T1000 (cell line): ENCODE measurements around the gene NDUFA13.

ENCODE experiments used
- DNase-seq: peaks from one replicate; lab custom pipeline; 2025; ENCODE audit warnings: mixed read lengths; lab: John Stamatoyannopoulos, UW

Gene NDUFA13

DNA sequence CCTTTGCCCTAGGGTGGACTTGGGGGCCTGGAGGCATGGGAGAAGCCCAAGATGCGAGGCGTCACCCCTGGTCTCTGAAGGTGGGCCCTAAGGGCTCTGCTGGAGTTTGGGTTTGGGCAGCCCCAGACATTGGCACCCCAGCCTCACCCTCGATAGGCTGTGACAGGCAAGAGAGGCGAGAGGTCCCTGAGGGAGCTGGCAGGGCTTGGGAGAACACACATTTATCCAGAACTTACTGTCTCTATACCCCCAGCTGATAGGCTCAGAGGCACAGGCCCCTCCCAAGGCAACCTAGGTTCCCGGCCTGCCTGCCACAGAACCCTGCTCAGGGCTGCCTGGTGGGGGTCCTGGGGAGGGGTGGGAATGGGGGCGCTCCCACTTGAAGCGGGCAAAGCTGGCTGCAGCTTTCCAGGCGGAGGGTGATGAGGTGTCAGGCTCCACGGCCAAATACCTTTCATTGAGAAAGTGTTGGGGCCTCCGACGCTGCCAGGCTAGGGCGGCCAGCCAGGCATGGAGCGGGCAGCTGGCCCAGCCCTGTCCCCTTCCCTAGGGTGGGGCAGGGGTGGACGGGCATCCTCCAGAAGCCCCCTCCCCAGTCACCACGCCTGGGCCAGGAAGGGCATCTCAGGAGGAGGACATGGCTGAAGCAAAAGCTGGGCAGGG, 31.8 kb downstream of the NDUFA13 start:
- no peak for DNase-seq

DNA sequence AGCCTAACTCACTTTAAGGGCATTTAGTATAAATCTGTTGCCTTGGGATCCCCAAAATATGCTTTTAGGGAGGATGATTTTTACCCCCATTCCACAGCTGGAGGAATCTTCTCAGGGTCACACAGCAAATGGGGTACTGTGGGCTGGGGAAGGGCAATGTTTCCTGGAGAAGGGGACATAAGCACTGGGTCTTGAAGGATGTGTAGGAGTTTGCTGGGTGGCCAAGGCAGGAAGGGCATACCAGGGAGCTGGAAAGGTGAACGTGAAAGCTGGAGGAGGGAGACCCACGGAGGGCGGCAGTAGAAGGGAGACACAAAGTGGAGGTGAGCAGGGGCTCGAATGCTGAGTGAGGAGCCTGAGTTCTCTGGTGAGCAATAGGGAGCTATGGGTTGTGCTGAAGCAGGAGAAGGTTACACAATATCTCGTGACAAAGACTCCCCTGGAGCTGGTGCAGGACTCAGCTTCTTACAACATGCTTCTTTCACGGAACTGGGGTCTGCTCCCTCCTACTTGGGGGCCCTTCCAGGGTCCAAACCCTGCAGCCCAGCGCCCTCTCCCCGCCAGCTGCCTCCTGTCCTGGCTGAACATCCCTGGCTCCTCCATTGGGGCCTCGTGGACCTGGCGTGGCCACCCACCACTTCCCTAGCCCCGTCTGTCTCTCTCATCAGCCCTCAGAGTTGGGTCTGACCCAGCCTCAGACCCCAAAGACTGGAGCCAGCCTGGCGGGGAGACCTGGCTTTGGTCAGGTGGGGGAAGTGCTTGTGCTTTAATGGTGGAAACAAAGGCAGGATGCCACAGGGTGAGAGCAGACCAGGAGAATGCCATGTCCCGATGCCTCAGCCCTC, 33.1 kb downstream of the NDUFA13 start:
- no peak for DNase-seq

DNA sequence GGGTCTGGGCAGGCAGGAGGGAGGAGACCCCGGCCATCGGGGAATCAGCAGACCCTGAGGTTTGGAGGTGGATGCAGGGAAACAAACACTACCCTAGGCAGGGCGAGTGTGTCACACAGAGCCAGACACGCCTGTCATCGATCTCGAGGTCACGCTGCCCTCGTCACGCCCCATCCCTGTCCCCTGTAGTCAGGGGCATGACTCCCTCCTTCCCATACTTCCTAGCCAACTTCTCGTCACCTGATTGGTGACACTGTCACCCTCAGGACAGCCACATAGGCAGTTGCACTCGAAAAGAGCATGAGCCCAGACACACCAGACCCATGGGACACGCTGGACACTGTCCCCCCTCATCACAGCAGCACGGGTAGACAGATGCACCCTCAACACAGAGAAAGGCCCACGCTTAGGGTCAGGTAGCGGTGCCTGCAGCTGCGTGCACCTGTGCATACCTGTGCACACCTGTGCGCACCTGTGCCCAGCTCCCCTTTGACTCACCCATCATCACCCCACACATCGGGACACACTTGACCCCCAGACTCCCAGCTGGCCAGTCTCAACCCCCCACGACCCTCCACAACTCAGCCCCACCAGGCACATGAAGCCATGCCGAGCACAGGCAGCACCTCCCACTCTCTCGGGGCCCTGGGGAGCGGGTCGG, 33.9 kb downstream of the NDUFA13 start:
- no peak for DNase-seq

DNA sequence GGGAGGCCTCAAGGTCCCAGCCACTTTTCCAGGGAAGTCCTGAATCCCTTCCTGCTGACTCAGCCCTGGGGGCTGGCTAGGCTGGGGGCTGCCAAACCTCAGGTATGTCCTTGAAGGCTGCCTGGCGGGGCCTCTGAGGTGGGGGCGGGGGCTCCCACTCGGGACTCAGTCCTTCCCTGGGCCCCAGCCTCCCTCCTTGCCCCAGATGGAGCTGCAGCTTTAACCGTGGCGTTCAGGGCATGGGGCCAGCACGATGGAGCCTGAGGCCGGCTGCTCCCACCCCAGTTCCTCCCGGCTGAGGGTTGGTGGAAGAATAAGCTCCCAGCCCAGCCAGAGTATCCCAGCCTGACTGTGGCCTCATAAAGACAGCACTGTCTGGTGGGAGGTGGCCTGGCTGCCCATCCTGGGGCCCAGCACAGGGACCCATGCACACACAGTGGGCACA, 34.5 kb downstream of the NDUFA13 start:
- peak; percentile 41 for DNase-seq

DNA sequence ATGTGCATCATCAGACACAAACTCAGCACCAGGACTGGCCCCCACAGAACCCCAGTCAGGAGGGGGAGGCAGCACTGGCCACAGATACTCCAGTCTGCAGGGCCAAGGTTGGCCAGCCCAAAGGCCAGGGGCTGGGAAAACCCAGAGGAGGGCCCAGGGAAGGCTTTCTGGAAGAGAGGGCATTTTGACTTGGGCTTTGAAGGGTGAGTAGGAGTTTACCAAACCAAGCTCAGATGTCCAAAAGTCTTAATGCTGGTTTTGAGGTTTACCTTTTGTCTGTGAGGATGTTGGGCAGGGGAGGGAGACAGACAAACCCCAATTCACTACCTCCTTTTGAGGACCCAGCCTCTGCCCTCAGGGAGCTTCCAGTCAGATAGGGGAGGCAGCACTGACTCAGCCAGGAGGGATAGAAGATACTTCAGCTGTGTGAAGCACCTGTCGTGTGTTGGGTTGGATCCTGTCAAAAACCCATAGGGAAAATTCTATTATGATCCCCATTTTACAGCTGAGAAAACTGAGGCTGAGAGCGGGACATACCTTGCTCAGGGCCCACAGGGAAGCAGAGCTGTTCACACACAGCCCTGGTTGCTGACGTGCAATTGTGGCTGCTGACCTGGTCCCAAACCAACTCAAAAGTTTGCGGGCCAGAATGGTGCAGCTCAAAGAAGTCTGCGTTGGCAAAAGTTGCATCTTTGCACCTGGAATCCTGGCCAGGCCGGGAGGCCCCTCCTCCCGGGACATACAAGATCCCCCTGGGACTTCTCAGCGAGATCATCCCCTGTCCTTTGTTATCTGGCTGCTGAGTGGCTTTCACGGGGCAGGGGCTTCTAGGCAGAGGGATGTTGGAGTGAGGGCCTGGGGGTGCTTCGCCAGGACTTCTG, 35.2 kb downstream of the NDUFA13 start:
- DNase-seq, result no peak

DNA sequence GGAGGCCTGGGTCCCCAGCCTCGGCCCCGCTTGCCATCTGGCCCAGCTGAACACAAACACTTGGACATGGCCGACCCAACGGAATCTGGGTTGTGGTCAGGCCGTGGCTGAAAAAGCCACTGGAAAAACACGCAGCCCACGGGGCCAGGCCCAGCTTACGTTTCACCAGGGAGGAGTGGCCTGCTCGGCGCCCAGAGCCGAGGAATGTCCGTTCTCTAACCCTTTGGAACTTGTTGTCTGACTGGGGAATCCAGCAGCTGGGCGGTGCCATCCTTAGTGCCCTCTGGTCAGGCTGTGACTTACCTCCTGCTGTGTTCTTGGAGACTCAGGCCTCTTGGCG, 35.8 kb downstream of the NDUFA13 start:
- no peak for DNase-seq

DNA sequence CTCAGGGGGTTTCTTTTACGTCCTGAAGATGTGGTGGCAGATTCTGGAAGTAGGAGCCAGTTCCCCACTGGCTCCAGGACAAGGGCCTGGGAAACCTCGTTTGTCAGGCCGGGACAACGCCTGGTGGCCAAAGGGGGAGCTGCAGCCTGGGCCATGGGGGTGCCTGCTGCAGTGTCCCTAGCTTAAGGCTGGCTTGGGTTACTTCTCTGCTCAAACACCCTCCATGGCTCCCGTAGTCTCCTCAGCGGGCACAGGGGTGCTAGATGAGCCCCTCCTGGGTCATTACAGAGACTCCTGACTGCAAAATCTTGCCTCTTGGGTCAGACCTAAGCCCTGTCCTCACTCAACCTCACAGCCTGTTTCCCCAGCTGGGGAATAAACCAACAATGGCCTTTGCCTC, 36.8 kb downstream of the NDUFA13 start:
- DNase-seq, result no peak

DNA sequence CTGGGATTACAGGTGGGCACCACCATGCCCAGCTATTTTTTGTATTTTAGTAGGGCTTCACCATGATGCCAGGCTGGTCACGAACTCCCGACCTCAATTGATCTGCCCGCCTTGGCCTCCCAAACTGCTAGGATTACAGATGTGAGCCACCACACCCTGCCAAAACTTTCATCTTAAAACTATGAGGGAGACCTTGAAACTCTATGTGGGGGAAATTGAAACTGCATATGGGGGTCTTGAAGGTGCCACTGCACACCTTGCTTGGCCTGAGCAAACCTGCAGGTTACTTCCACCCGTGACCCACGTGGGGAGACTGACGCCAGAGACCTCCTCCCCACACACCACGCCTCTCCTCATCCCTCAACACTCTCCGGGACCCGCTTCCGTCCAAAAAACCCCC, 37.6 kb downstream of the NDUFA13 start:
- no peak for DNase-seq

DNA sequence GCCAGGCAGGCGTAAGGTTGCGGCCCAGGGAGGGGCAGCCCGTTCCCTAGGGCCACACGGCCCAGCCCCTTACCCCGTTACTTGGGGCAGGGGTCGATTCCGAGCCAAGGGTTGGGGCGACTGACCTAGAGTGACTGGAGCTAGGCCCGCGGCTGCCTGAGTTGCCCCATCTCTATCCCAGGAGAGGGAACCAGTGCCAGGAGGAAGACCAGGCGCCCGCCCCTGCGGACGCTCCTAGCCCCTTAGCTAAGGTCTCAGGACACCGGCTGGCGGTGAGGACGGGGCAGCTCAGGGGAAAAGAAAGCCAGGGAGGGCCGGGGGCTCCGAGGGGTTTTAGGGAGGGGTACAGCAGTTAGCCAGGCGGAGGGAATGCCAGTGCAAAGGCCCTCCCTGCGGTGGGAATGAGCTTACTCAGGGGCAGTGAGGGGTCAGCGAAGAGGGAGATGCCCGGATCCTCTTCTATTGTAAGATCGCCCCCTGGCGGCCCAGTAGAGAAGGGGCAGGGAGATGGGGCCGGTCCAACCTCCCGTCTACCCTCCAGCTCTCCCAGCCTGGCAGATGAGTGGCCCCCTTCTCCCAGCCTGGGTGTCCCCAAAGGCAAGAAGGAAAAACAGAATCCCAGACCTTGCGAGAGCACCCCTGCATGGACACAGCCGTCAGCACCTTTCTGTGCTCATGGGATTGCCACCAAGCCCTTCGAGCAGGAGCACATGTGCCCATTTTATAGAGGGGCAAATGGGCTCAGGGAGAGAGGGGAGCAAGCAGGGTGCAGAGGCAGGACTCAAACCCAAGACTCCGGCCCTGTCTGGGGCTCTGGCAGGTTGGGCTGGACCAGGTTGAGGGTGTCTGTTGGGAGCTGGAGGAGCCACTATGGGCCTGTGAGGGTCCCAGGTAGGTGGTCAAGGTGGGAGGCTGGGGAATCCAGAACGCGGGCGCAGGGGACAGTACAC, 38.3 kb downstream of the NDUFA13 start:
- no peak for DNase-seq

DNA sequence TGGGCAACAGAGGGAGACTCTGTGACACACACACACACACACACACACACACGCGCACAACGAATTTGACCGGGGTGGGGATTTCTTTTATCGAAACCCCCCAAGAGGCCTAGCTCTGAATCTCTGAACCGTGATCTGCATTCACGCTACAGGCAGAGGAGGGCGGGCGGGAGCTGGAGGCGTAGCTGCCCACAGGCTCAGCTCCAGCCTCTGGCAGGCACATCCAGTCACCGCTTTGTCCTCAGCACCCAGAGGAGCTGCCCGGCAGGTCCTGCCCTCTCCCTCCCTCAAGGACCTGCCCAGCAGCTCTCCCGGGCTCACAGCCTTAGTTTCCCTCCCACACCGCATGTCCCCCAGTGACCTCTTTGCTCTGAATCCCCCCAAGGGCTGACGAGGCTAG, 42.0 kb downstream of the NDUFA13 start:
- DNase-seq, result no peak

DNA sequence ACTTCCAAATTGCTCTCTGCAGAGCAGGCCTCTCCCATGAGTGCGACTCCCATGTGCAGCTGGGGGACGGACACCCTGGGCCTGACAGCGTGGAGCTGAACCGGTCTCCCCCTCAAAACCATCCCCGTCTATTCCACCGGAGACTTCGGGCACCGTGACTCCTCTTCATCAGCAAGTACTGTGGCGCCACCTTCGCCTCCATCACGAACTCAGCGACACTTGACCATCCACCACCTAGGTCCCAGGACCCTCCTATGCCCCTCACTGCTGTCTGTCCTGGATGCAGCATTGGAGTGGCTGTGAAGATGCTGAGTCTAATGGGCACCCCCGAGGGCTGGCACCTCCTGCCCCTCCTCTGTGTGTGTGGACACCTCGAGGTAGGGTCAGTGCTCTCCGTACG, 42.6 kb downstream of the NDUFA13 start:
- DNase-seq, result no peak

DNA sequence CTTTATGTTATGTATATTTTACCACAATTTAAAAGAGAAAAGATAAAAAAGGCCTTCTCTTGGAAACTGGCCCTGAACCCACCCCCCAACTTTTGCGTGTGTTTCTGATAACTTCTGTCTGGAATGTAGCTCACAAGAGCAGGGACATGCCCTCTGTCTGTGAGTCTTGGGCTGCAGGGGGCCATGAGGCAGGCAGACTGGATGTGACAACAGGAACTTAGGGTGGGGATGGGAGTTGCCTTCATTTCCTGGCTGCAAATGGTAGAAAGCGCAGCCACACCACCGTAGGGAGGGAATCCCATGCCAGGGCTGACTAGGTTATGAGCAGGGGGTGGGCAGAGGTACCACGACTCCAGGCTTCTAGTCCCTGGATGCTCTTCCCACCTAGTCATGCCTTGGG, 43.9 kb downstream of the NDUFA13 start:
- no peak for DNase-seq

DNA sequence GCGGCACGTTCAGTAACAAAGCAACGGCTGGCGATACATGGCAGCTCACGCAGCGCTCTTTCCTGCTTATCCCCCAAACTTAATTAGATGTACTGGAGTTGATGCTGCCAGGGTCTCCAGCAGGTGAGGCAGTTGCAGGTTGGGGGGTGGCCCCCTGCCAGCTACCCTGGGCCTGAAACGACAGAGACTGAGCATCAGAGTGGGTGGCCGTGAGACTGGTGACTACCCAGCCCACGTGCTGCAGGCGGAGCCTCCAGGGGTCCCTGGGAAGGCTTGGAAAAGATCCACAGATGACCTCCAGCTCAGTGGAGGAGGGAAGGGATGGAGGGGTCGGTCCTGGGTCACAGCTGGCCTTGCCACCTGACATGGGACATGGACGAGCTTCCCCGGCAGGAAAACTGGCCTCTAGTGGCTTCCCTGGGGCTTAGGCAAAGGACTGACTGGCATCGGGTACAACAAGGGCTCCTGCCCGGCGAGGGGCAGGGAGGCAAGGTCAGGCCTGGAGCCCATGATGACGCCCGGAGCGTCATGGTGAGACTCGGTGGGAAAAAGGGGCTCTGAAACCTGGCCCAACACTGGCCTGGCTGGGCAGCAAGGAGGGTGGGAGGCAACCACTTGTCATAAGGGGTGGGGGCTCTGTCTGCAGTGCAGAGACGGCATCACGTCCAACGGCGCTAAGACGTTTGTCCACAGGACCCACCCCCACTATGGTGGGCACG, 46.1 kb downstream of the NDUFA13 start:
- no peak for DNase-seq

DNA sequence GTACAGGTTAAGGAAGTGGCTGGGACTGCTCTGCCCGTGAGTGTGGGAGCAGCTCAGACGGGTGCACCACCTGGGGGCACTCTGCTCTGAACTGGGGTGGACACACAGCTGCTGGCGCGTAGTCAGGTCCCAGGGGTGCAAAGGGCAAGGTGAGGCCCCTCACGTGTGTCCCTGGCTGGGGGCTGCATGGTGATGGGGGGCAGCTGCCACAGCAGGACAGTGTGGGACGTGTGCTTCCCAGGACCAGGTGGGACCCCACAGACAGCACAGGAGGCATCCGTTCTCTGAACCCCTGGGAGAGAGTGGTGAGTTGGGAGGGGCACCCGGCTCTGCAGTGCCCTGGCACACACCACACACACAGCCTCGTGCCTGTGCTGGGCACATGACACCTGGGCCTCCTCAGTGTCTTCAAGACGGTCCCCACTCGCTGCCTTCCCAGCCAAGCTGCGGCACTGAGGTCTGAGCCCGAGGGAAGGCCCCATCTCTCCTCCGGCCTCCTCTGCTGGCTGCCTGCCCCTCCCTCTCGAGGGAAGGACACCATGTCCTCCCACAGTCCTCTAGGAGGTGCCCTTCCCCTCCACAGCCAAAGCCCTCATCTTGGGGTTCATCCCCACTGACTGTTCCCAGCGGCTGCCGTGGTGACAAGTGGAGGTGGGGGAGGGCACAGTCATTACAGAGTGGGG, 46.8 kb downstream of the NDUFA13 start:
- no peak for DNase-seq

DNA sequence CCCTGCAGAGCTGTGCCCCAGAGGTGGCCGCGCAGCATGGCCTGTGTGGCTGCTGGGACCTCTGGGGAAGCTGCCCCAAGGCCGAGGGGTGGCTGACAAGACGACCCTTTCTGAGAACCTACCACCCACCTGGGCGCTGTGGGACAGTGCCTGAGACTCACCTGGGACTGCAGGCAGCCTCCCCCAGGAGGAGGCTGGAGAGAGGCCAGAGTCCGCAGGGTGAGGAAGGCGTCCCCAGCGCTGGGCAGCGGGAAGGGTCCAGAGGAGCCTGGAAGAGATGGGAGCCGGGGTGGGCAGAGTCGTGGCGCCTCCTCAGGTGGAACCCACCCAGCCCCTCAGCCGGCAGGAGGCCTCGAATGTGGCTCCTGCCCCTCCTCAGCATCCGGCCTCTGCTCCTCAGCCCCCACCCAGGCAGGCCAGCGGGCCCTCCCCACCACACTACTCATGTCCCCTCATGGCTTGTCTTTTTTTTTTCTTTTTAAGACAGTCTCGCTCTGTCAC, 47.4 kb downstream of the NDUFA13 start:
- DNase-seq, result no peak

DNA sequence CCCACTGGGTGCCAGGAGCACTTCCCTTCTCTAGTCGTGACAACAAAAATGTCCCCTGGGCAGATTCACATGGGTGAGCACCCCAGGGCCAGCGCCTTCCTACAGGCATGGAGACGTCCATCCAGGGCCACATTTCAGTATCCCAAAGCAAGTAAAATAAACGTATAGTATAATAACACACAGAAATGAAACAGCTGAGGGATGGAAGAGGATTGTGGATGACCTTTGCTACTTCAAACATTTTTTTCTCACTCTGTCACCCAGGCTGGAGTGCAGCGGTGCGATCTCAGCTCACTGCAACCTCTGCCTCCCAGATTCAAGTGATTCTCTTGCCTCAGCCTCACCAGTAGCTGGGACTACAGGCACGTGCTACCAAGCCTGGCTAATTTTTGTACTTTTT, 50.3 kb downstream of the NDUFA13 start:
- DNase-seq, result no peak

DNA sequence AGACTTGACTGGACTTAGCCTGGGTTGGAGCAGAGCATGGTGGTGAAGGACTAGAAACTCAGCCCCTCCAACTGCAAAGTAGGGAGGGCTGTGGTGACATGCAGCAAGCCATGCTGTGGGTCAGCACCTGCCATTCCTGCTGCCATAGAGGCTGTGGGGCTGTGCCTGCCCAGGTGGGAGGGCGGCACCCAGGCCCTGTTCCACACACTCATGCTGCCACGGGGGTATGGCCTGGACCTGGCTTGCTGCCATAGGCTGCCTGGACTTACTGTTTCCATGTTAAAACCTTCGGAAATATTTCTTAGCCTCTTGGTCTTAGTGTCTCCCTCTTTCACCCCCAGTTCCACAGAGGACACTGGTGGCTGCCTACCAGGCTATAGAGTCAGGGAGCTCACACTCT, 51.4 kb downstream of the NDUFA13 start:
- no peak for DNase-seq

DNA sequence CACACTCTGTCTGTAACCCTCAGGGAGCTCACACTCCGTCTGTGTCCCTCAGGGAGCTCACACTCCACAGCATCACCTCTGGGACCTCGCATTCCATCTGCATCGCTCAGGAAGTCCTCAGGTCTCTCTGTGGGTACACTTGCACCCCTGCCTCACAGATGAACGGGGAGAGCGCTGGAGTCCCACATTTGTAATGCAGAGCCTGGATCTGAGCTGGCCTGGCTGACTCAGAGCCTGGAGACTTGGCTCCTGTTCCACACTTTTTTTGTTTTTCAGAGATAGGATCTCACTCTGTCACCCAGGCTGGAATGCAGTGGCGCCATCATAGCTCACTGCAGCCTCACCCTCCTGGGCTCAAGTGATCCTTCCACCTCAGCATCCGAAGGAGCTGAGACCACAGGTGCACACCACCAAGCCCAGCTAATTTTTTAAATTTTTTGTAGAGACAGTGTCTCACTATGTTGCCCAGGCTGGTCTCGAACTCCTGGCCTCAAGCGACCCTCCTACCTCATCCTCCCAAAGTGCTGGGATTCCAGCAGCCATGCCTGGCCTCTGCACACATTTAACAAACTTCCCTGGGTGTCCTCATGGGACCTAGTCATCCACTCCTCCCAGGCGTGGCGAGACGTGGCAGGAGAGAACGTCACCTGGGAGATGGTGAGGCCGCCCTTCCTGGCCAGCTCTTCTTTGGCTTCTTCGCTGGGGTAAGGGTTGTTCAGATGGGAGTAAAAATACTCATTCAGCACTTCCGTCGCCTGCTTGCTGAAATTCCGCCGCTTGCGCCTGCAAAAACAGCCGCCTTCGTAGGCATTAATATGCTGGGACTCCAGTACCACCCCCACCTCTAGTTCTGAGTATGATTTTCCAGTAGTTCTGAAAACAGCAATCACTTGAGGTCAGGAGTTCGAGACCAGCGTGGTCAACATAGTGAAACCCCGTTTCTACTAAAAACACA, 53.1 kb downstream of the NDUFA13 start:
- no peak for DNase-seq
